Erythroblast (primary cell): Measurements from ENCODE around the gene NSF.
"Not testable (repeated sequence)": the region's sequence is repeated elsewhere in the genome, so short reads cannot be mapped to it uniquely, and the experiment has no call there.

ENCODE experiments used
- GATA1 ChIP-seq: IDR thresholded peaks from 2 replicates; pipeline ENCODE4 v1.6.1; 2011; ENCODE audit warnings: low read depth, mild to moderate bottlenecking, control low read depth, low read length, moderate library complexity
- POLR2A ChIP-seq: IDR thresholded peaks from 2 replicates; pipeline ENCODE4 v1.6.1; 2011; ENCODE audit warnings: mild to moderate bottlenecking, low read length

- not testable (repeated sequence) for TF ChIP-seq POLR2A, GATA1
These were observed 87.3 kb downstream of the NSF start for GRCh38 chr17:46677819-46678218.
